Fibroblast of the conjunctiva (primary cell): Measurements from ENCODE around the gene ZDHHC14.
"Not testable (repeated sequence)": the region's sequence is repeated elsewhere in the genome, so short reads cannot be mapped to it uniquely, and the experiment has no call there.

Source experiments
- DNase-seq: peaks from one replicate; pipeline ENCODE4 v3.0.0-alpha.2; 2010; ENCODE audit warnings: low read depth

ZDHHC14 gene

GRCh38 chr6:157407646-157408045 is 26.7 kb downstream of the ZDHHC14 start:
- no peak for DNase-seq

GRCh38 chr6:157408427-157408826 is 27.4 kb downstream of the ZDHHC14 start:
- DNase-seq, result not testable (repeated sequence)

GRCh38 chr6:157410045-157410444 is 29.1 kb downstream of the ZDHHC14 start:
- no peak for DNase-seq

- DNase-seq, result no peak
These were observed 30.4 kb downstream of the ZDHHC14 start for GRCh38 chr6:157411368-157411767.

- no peak for DNase-seq
These were observed 31.8 kb downstream of the ZDHHC14 start for GRCh38 chr6:157412791-157413190.

- no peak for DNase-seq
These were observed 39.5 kb downstream of the ZDHHC14 start for GRCh38 chr6:157420497-157420896.

GRCh38 chr6:157424491-157425020 is 43.6 kb downstream of the ZDHHC14 start:
- no peak for DNase-seq

GRCh38 chr6:157427969-157428368 is 47.0 kb downstream of the ZDHHC14 start:
- DNase-seq, result no peak

GRCh38 chr6:157428427-157429202 is 47.6 kb downstream of the ZDHHC14 start:
- no peak for DNase-seq

- no peak for DNase-seq
These were observed 48.3 kb downstream of the ZDHHC14 start for GRCh38 chr6:157429248-157429647.

GRCh38 chr6:157430834-157431233 is 49.8 kb downstream of the ZDHHC14 start:
- DNase-seq, result no peak

GRCh38 chr6:157432231-157432891 is 51.4 kb downstream of the ZDHHC14 start:
- no peak for DNase-seq

GRCh38 chr6:157432892-157433265 is 51.9 kb downstream of the ZDHHC14 start:
- DNase-seq, result no peak

- no peak for DNase-seq
These were observed 52.7 kb downstream of the ZDHHC14 start for GRCh38 chr6:157433678-157434081.

GRCh38 chr6:157434349-157435033 is 53.5 kb downstream of the ZDHHC14 start:
- no peak for DNase-seq

- DNase-seq, result no peak
These were observed 55.4 kb downstream of the ZDHHC14 start for GRCh38 chr6:157436219-157436943.

GRCh38 chr6:157436944-157437336 is 56.0 kb downstream of the ZDHHC14 start:
- no peak for DNase-seq

- DNase-seq, result no peak
These were observed 57.7 kb downstream of the ZDHHC14 start for GRCh38 chr6:157438611-157439111.

- DNase-seq, result no peak
These were observed 59.2 kb downstream of the ZDHHC14 start for GRCh38 chr6:157440171-157440570.

- DNase-seq, result no peak
These were observed 61.3 kb downstream of the ZDHHC14 start for GRCh38 chr6:157442291-157442690.

GRCh38 chr6:157443066-157443800 is 62.2 kb downstream of the ZDHHC14 start:
- DNase-seq, result no peak
